Germinal center (tissue), 1 donor: ENCODE results near the gene OR4D2.

Experiments used
- DNase-seq: peaks from one replicate; pipeline ENCODE4 v3.0.0; 2012; ENCODE audit warnings: mixed read lengths, low spot score

Gene OR4D2

DNA sequence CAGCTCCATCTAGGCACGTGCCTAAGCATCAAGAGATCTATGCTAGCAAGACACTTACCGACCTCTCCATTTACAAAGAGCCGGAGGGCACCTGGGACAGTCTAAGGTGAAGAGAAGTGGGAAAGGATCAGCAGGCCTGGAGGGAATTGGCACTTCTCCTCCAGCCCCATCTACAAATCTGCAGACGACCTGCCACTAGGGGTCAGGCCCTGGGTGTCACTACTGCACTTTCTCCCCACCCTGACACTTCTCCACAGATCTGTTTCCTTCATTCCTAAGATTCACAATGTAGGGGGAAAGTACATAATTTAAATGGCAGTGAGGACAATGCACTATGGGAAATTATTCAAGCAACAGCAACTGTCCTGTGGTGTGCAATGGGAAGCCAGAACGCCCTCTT lies 44.1 kb downstream of the OR4D2 start:
- DNase-seq = no peak

DNA sequence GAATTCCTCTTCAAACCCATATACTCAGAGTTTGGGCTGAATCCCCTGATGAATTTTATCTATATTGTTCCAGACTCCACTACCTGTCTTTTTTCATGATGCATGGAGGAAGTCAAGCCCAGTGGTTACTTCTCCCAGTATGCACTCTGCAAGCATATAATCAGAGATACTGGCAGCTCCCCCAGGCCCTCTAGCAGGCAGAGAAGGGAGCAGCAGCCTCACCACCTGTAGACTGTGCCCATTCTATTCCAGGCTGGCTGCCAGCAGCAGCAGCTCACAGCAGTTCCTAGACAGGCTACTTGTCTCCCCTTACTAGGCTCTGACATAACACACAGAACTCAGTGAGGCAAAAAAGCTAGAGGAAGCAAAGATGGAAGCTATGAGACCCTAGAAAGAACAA lies 48.9 kb downstream of the OR4D2 start:
- no peak for DNase-seq

DNA sequence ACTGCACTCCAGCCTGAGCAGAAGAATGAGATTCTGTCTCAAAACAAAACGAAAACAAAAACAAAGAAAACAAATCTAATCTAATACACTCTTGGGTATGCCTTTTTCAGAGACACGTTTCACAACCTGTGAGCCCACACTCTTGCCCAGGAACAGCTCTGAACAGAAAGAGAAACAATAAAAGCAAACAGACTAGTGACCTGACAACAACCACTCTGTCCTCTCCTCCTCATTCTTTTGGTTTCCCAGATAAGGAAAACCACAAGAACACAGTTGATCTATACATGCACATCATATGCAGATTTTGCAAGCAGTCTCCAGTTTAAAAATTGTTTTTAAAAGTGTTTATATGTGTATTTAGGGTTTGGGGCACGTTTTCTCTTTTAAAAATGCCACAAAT lies 51.0 kb downstream of the OR4D2 start:
- no peak for DNase-seq

DNA sequence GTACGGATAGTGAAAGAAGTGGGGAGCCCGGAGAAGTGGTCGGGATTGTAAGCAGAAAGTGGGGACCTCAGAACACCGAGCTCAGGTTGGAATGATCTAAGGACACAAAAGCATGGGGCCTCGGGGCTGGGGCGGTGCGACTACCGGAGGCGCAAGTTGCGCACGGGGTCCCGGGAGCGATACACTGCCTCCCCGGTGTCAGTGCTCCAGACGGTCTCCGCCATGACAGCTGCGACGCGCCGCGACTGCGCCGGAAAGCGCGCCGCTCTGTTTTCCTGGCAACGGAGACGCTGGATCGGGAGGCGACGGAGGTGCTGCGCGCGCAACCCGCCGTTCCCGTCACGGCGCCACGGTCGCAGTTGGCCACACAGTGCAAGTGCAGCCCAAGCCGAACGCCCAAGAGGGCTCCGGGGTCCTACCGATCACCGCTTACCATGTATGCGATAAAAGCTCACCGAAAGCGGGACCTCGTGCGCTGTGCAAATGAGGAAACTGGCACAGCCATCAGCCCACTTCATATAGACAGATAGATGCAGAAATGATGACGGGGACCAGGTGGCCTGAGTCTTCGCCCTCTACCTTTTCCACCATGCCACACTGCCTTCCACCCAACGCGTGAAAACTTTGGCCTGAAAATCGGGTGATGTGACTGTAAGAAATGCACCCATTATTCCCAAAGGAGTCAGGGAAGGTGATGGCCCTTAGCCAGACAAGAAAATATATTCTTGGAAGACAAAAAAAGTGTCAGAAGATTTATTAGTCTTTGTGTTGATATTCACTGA lies 52.4 kb downstream of the OR4D2 start, which contains the start of gene MKS1:
Gene MKS1 (minus strand): TSS at position 249 of the 782 bp plus-strand sequence. CDS start 25 bp downstream, at position 224.
- DNase-seq = peak; percentile 98

DNA sequence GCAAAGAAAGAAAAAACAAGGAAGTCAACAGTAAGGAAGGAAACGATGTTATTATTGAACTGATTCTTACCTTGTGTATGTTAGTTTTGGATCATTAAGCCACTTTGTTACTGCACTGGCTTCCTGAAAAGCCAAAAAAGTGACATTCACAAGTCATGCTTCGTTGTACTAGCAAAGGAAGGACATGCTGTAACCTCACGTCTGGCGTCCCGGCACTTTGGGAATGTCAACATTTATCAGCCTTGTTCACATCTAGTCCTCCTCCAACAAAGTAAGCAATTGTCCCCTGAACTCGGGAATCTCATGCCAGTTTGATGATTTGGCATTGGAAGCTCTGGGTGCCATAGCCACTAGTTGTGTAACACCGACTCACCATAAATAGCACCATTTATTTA lies 53.0 kb downstream of the OR4D2 start:
- no peak for DNase-seq
